Measurements from ENCODE around the gene MYOF.
"Not testable (repeated sequence)": the region's sequence is repeated elsewhere in the genome, so short reads cannot be mapped to it uniquely, and the experiment has no call there.

MYOF gene

DNA sequence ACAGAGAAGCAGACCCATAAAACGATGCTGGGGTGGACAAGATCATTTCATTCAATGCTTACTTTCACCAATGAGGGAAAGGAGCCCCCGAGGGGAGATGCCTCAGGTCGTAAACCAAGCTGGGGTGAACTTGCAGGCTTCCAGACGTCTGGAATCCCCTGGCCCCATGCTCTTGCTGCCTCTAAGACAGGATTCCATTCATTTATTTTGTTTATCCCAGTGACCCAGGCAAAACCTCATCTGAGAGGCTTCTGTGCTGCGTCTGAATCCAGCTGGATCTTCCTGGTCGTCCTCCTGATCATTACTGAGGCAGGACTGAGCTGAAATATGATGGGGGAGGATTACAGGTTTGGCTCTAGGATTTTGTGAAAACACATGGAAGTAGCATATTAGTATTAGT lies 182.9 kb downstream of the MYOF start:
- TF ChIP-seq ZFX (IDR thresholded peaks at IDR 0.05), result no peak
- TF ChIP-seq, protein P1, sequence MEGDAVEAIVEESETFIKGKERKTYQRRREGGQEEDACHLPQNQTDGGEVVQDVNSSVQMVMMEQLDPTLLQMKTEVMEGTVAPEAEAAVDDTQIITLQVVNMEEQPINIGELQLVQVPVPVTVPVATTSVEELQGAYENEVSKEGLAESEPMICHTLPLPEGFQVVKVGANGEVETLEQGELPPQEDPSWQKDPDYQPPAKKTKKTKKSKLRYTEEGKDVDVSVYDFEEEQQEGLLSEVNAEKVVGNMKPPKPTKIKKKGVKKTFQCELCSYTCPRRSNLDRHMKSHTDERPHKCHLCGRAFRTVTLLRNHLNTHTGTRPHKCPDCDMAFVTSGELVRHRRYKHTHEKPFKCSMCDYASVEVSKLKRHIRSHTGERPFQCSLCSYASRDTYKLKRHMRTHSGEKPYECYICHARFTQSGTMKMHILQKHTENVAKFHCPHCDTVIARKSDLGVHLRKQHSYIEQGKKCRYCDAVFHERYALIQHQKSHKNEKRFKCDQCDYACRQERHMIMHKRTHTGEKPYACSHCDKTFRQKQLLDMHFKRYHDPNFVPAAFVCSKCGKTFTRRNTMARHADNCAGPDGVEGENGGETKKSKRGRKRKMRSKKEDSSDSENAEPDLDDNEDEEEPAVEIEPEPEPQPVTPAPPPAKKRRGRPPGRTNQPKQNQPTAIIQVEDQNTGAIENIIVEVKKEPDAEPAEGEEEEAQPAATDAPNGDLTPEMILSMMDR (conservative IDR thresholded peaks at IDR 0.05), result no peak
- no peak overlapping the region for H3K27ac ChIP-seq

DNA sequence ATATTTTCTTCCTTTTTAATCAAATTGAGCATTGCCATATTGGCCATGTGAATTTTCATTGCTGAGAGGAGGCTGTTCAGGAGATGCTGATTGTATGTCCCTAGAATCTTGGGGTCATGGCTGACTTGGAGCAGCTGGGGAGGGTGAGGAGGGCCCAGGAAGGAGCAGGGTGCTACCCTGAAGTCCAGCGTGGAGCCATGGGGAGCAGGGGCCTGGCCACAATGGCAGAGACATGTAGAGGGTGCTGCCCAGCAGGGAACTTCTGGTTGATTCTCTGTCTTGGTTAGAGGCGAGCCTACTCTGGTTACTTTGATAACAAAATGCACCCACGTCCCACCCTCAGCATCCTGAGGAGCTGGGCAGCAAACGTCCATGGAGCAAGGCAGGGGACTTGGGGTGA lies 186.0 kb downstream of the MYOF start:
- H3K27ac ChIP-seq, result no peak overlapping the region
- no peak for TF ChIP-seq ZFX (IDR thresholded peaks at IDR 0.05)
- TF ChIP-seq, protein P1 (conservative IDR thresholded peaks at IDR 0.05), result no peak

DNA sequence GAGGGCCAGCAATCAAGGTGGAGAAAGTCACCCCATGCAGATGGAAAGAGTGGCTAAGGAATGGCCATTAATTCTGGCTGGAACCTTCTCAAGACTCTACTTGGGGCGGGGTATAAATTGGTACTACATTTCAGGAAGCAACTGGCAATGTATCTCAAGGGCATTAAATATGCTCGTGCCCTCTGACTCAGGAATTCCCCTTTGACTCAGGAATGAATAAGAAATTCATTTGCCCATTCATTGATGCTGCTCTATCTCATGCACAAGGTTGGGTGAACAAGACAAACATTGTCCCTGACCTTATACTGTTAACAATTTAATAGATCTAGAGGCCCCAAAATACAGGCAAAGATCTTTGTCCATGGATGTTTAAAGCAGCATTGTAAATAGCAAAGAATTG lies 188.1 kb downstream of the MYOF start:
- H3K27ac ChIP-seq, result no peak overlapping the region
- TF ChIP-seq, protein P1 (conservative IDR thresholded peaks at IDR 0.05), result no peak
- TF ChIP-seq ZFX (IDR thresholded peaks at IDR 0.05), result no peak

GRCh38 chr10:93290661-93291354 lies 191.3 kb downstream of the MYOF start:
- no peak for TF ChIP-seq ZFX (IDR thresholded peaks at IDR 0.05)
- TF ChIP-seq, protein P1 (conservative IDR thresholded peaks at IDR 0.05), result no peak
- H3K27ac ChIP-seq, result no peak overlapping the region

DNA sequence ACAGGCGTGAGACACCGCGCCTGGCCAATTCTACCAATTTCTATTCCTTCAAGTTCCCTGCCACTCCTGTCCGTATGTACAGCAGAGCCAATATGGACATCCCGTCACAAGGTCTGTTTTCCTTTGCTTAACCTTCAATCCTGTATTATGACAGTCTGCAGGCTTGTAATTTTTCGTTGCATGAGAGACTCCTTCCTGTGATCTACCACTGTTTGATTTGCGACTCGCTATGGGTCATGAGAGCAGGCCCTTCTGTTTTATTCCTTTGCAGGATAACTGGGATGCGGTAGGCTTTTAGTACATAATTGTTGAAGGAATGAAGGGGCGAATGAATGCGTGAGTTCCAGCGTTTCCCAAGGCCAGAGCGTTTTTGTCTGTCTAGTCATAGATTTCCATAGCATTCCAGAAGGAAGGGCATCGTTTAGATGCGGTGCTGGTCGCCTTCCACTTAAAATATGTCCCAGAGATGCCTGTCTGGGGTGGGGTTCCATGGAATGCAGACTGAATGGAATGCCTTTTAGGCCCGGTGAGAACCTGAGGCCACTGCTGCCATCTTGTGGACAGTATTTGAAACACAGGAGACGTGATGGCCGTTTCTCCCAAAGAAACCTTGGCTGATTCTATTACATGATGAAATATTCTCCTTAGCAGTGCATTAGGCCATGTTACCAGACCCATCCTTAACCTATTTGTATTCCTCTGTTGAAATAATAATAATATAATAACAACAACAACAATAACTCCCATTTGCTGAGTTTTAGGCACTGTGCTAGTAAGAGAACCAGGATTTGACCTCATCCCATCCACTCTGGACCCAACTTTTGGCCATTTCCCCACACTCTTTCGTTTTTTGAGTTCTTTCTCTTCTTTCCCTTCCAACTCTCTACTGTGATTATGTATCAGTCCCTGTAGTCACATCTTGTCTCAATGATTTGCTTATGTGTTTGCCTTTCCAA lies 193.2 kb downstream of the MYOF start:
- H3K27ac ChIP-seq, result no peak overlapping the region
- TF ChIP-seq, protein P1 (conservative IDR thresholded peaks at IDR 0.05), result peak; percentile 88
- TF ChIP-seq ZFX (IDR thresholded peaks at IDR 0.05), result no peak

- H3K27ac ChIP-seq, result no peak overlapping the region
- TF ChIP-seq ZFX (IDR thresholded peaks at IDR 0.05), result no peak
- TF ChIP-seq, protein P1 (conservative IDR thresholded peaks at IDR 0.05), result no peak
Measured at GRCh38 chr10:93287775-93288174, 194.4 kb downstream of the MYOF start.

DNA sequence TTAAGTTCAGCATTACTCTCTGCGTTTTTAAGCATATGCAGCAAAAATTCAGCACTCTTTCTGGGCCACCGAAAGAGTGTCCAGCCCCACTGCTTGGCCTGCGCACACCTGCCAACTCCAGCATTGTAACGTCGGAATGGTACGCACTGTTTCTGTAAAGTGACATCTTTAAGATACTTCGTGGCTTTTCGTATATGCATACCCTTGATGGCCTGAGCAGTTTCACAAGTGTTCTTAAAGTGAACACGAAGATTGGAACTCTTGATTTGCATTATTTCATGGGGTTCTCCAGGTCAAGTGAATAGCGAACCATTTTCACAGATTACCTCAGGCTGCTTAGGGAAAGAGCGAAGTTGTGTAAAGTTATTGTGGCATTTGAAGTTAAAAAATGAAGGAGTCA lies 197.9 kb downstream of the MYOF start:
- not testable (repeated sequence) for H3K27ac ChIP-seq

Data from C4-2B (cell line).